Spleen (tissue), 7 donors: ENCODE results near the gene ATP2B2.

Experiments used
- CTCF ChIP-seq, 11 experiments: fragments of 200-600 bp in 7 of 11; fragments of 450-650 bp in 4 of 11; sonication (generic) in 4 of 11; IDR thresholded peaks in 8 of 11; conservative IDR thresholded peaks in 3 of 11; 1 replicate in 7 of 11; 2 replicates in 4 of 11; pipeline versions ENCODE4 v1.4.0 to v1.8.0; 2016 to 2021; ENCODE audit warnings: antibody characterized with exemption in 11 of 11, inconsistent platforms in 4 of 11, mild to moderate bottlenecking in 1 of 11
- POLR2A ChIP-seq, 3 donors: fragments of 450-650 bp; IDR thresholded peaks; one replicate each; pipeline ENCODE4 v1.5.1; 2017; ENCODE audit warnings: antibody characterized with exemption in 3 of 3, mild to moderate bottlenecking in 1 of 3
- POLR2AphosphoS5 ChIP-seq, 3 donors: sonication (generic); formaldehyde crosslinking; IDR thresholded peaks; one replicate each; pipeline ENCODE4 v1.5.1; 2017; ENCODE audit warnings: antibody characterized with exemption in 3 of 3
- donor health status: DM: no; HTN: no; CAD: no; lungs with moderate emphysema.
- donor health status: DM: no; HTN: no; CAD: no.
- donor health status: DM: no; HTN: no; CAD: no.

DNA sequence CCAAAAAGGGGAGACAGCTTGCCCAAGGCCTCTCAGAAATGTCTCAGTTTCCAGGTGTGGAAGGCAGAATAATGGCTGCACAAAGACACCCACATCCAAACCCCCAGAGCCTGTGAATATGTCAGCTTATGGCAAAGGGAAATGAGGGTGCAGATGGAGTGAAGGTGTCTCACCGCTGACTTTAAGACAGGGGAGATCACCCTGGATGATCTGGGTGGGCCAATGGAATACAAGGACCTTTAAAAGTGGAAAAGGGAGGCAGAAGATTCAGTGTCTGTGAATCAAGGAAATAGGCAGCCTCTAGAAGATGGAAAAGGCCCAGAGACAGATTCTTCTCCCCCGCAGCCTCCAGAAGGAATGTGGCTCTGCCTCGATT lies 48.8 kb upstream of the ATP2B2 start:
- no peak for TF ChIP-seq CTCF (IDR thresholded peaks at IDR 0.05 in 8 of 11, conservative IDR thresholded peaks at IDR 0.05 in 3 of 11)
- TF ChIP-seq POLR2A (IDR thresholded peaks at IDR 0.05) = no peak
- no peak for TF ChIP-seq POLR2AphosphoS5 (IDR thresholded peaks at IDR 0.05)
